HG03095 (cell line): ENCODE measurements around the gene RCOR1.
A peak's percentile ranks its signal among the peaks of the same experiment; 100 is the strongest.
"Not testable (repeated sequence)": the region's sequence is repeated elsewhere in the genome, so short reads cannot be mapped to it uniquely, and the experiment has no call there.

Experiments
- ATAC-seq: cut with Tn5 transposase; IDR thresholded peaks from one replicate; pipeline ENCODE4 v1.9.1; 2021; ENCODE audit warnings: moderate library complexity; ENCODE audit not compliant: unreplicated experiment

The RCOR1 gene

DNA sequence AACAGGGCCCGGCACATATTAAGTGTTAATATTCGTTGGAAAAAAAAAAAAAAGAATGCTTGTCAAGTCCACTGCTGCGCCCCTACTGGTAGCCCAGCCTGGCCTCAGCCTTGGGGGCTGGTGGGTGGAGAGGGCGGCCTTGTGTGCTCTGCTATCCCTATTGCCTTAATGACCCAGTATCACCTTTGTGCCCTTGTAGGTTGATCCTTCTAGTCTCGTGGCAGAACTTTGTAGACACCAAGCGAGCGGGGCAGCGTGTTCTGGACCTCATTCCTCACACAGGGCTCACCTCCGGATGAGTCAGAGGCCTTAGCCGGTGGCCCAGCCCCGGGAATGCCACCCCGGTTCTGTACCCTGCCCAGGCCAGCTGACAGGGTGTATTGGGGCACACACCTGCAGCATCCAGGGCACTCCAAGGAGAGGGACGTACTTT, 1.8 kb upstream of the RCOR1 start:
- no peak for ATAC-seq

DNA sequence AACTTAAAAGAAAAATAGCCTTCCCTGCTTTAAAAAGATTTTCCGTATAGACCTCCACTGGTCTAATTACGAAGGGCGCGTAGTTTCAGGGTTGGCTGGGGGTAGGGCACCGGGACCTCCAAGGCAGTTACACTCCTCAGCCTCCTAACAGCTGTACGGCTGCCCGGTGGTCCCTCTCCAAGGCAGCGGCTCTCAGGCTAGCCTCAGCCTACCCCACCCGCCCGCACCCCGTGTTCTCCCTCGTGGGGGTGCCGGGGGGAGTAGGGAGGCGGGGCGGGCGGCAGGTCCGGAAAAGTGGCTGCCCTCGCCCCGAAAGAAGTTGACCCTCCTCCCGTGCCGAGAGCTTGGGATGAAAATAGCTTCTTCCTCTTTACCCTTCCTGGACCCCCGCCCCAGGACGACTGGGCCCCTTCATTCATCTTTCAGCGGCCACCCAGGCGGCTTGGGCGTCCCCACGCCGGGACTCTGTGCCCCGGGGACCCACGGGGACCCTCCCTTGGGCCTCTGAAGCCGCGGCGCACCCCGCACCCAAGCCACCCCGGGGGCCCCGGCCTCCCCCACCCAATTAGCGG, 991 bp upstream of the RCOR1 start:
- peak; percentile 2 for ATAC-seq

DNA sequence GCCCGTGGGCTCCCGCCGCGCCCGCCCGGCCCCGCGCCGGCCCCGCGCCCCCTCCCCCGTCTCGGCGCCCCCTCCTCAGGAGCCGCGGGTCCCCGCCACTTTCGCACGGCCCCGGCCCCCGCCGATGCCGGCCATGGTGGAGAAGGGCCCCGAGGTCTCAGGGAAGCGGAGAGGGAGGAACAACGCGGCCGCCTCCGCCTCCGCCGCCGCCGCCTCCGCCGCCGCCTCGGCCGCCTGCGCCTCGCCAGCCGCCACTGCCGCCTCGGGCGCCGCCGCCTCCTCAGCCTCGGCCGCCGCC, 263 bp downstream of the RCOR1 start:
- no peak for ATAC-seq

GRCh38 chr14:102593061-102593824, 794 bp downstream of the RCOR1 start:
- peak; percentile 7 for ATAC-seq

DNA sequence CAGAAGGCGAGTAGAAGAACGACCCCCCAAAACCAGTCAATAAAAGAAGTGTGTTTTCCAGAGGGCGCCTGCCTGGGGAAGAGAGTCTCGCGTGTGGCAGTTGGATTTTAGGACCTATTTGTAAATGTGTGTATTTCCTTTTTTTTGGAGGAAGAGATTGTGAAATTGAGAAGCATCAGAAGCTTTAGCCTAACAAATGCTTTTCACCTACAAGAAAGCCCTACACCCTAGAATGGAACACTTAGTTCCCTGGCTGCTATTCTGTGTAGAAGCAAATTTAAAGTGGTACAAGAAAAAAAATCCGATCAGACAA, 1.3 kb downstream of the RCOR1 start:
- ATAC-seq = no peak

GRCh38 chr14:102594514-102595175, 2.2 kb downstream of the RCOR1 start:
- ATAC-seq = peak; percentile 29

DNA sequence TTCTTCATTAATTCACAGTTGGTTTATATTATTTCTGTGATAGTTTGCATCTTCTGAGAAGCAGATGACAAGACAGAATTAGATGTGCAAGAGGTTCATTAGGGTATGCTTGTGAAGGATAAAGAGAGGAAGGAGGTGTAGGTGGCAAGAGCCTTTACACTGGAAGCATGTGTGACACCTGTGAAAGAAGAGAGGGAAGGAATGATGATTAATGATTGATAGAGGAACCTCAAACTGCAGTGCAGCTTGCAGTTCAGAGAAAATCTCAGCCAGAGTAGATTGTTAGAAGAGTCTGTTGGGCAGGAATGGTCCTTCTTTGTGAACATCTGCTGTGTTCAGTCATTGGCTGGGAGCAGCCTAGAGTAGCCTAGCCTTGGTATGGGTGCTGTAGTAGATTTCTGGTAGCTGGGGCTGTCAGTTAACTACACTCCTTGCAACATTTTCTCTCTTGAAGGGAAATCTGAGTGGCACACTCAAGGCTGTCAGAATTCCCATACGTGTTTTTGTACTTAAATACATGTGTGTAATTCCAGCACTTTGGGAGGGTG, 9.0 kb downstream of the RCOR1 start:
- ATAC-seq = no peak

DNA sequence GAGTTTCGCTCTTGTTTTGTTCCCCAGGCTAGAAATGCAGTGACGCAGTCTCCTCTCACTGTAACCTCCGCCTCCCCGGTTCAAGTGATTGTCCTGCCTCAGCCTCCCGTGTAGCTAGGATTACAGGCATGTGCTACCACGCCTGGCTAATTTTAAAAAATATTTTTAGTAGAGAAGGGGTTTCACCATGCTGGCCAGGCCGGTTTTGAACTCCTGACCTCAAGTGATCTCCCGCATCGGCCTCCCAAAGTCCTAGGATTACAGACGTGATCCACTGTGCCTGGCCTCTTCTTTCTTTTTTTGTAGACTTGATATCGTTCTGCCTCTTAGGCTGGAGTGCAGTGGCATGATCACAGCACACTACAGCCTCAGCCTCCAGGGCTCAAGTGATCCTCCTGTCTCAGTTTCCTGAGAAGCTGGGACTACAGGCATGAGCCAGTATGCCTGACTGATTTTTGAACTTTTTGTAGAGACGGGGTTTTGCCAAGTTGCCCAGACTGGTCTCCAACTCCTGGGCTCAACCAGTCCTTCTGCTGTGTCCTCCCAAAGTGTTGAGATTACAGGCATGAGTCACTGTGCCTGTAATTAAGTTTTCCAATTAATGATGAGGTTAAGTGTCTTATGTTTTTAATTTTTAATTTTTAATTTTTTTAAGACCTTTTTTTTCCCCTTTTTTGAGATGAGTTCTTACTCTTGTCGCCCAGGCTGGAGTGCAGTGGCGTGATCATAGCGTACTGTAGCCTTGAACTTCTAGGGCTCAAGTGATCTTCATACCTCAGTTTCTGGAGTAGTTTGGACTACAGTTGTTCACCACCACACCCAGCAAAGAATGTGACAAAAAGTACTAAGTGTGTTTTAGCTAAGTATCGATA, 10.2 kb downstream of the RCOR1 start:
- ATAC-seq = no peak

GRCh38 chr14:102603293-102603907, 11.0 kb downstream of the RCOR1 start:
- ATAC-seq = no peak

GRCh38 chr14:102604183-102604582, 11.7 kb downstream of the RCOR1 start:
- ATAC-seq = no peak

DNA sequence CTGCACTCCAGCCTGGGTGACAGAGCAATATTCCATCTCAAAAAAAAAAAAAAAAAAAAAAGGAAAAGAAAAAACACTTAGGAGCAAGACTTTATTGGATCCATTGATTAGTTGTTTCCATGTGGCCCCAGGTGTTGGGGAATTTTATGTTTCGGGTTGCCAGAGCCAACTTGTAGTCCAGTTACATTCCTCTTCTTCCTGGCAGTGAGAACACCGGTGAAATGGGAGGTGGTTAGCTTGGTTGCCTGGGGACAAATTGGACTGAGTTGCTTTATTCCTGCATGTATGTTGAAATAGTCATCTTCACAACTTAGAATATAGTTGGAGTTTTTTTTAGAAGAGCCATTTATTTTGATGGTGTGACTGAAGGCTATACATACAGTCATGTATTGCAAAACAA, 12.6 kb downstream of the RCOR1 start:
- no peak for ATAC-seq

DNA sequence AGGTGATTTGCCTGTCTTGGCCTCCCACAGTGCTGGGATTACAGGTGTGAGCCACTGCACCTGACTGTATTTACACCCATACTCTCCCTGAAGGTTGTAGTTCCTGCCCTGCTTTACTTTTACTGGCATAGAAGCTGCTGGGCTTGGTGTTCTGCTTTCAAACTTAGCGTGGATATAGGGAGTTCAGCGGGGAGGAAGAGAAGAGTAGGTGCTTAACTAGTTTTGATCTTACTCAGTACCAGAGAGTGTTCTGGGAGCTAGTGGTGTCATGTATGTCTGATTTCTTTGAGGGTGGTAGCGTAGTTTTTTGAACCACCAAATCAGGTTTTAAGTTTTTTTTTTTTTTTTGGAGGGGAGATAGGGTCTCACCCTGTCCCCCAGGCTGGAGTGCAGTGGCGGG, 13.8 kb downstream of the RCOR1 start:
- ATAC-seq = peak; percentile 51

GRCh38 chr14:102608064-102608446, 15.6 kb downstream of the RCOR1 start:
- ATAC-seq = peak; percentile 54

DNA sequence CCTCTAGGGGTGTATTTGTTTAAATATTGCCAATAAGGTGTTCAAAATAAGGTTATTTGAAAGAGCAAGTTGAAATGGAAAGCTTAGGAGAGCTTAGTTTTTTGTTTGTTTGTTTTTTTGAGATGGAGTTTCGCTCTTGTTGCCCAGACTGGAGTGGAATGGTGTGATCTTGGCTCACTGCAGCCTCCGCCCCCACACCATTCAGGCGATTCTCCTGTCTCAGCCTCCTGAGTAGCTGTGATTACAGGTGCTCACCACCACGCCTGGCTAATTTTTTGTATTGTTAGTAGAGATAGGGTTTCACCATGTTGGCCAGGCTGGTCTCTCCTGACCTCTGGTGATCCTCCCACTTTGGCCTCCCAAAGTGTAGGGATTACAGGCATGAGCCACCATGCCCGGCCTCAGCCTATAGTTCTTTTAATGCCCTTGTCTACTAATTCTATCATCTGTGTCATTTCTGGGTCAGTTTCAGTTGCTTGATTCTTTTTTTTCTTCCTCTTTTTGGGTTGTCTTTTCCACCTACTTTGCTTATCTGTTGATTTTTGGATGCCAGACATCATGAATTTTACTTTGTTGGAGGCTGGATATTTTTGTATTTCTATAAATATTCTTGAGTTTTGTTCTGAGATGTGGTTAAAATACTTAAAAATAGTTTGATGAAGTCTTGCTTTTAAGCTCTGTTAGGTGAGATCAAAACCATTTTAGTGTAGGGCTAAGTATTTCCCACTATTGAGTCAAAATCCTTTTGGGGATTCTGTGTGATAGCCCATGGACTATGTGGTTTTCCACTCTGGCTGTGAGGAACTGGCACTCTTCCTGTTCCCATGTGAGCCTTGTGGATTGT, 18.7 kb downstream of the RCOR1 start:
- ATAC-seq = no peak

- ATAC-seq = no peak
Measured at GRCh38 chr14:102616318-102616717, 23.9 kb downstream of the RCOR1 start.

- no peak for ATAC-seq
Measured at GRCh38 chr14:102616799-102617198, 24.4 kb downstream of the RCOR1 start.

DNA sequence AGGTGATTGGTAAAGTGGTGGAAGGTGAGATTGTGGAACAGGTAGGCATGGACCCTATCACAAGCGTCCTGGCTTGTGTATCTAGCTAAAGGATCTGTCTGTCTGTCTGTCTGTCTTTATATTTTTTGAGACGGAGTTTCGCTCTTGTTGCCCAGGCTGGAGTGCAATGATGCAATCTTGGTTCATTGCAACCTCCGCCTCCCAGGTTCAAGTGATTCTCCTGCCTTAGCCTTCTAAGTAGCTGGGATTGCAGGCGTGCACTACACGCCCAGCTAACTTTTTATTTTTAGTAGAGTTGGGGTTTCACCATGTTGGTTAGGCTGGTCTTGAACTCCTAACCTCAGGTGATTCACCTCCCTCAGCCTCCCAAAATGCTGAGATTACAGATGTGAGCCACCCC, 26.6 kb downstream of the RCOR1 start:
- ATAC-seq = not testable (repeated sequence)

DNA sequence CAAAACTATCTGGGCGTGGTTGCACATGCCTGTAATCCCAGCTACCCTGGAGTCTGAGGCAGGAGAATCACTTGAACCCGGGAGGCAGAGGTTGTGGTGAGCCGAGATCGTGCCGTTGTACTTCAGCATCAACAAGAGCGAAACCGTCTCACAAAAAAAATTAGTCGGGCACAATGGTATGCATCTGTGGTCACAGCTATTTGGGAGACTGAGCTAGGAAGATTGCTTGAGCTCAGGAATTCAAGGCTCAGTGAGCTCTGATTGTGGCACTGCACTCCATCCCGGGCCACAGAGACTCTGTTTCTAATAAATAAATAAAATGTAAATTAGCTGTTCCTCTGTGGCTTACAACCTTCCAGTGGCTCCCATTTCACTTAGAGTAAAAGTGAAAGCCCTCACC, 28.0 kb downstream of the RCOR1 start:
- ATAC-seq = no peak

DNA sequence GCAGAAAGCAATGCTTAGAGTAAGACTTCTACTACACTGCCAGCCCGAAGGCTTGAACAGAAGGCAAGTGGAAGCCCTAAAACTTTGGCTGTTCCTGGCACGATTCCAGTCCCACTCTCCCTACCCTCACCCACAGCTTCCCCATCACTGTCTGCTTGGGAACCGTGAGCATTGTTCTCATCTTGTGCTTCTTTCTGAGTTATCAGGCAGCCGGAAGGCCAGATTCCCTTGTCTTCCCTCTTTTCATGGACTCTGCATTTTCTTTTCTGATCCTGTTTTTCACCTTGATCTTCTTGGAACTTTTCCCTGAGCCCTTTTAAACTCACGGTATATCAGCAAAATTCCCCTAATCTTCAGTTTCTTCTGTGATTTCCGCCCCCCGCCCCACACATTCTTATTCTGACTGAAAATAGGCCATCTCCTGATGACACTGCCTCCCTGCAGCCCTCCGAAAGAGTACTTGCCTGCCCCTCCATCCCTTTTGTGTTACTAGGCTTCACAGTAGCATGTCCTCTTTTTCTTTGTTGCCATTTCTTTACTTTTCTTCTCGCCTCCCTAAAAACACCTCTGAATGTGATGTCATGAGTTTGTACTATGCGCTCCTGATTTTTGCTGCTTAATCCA, 29.9 kb downstream of the RCOR1 start:
- ATAC-seq = no peak

- ATAC-seq = no peak
Measured at GRCh38 chr14:102624666-102625065, 32.2 kb downstream of the RCOR1 start.
